Peyer's patch (tissue), 4 donors: ENCODE measurements around the gene ST7.

ENCODE experiments used
- CTCF ChIP-seq, 6 experiments: fragments of 450-650 bp in 4 of 6; fragments of 200-600 bp in 2 of 6; sonication (generic) in 1 of 6; IDR thresholded peaks; one replicate each; pipeline ENCODE4 v1.5.1; 2017 to 2019; ENCODE audit warnings: antibody characterized with exemption in 6 of 6, mild to moderate bottlenecking in 3 of 6, moderate library complexity in 1 of 6
- POLR2A ChIP-seq, 2 donors: fragments of 450-650 bp; IDR thresholded peaks; one replicate each; pipeline ENCODE4 v1.5.1; 2017; ENCODE audit warnings: antibody characterized with exemption in 2 of 2, mild to moderate bottlenecking in 2 of 2, moderate library complexity in 2 of 2

GRCh38 chr7:117188949-117189592 is 235.8 kb downstream of the ST7 start:
- TF ChIP-seq POLR2A (IDR thresholded peaks at IDR 0.05) (no peak), CTCF (IDR thresholded peaks at IDR 0.05) (no peak)
